ENCODE data around the gene VIP. TPM values are rescaled to one million over a fixed set of nuclear protein-coding genes. Genes with fewer than 3 reads are reported as not detected.

Gene VIP
- total RNA-seq (2021; ENCODE audit: unreplicated experiment) = not detected
- polyA plus RNA-seq (2012) = not detected in 2 replicates
- Bru-seq, nascent RNA = percentile 8 among the genes with signal in this experiment
- percentile 22 among the genes with signal in this experiment for BruChase-seq, experiment 1, labeled RNA remaining after a 6-hour chase
- percentile 14 among the genes with signal in this experiment for BruChase-seq, experiment 2, labeled RNA remaining after a 2-hour chase
- long read RNA-seq = 0 reads

DNA sequence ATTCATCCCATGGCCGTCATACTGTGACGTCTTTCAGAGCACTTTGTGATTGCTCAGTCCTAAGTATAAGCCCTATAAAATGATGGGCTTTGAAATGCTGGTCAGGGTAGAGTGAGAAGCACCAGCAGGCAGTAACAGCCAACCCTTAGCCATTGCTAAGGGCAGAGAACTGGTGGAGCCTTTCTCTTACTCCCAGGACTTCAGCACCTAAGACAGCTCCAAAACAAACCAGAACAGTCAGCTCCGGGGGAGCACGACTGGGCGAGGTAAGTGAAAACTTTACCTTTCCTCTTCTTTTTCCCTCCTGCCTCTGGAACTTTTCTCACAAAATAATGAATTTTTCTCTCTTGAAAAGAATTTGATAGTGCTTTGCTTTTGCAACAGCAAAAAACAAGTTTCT is at the start of gene VIP:
TSS of gene VIP (plus strand) at position 104 of the 400 bp plus-strand sequence. CDS start 1,381 bp downstream, outside the sequence.
- Histone ChIP-seq H3K9ac (ENCODE audit: low read length) (no peak within 1 kb of the TSS), H2AFZ (ENCODE audit: low read depth, low read length, poor library complexity, severe bottlenecking) (no peak within 1 kb of the TSS), H3K27ac (ENCODE audit: low read depth, low read length) (no peak within 1 kb of the TSS), H3K4me2 (ENCODE audit: low read length) (no peak within 1 kb of the TSS), H3K79me2 (ENCODE audit: insufficient read depth, low read length) (no peaks in the 10 kb centered on the region), H3K36me3 (ENCODE audit: control insufficient read depth in 1 of 2, insufficient read depth in 2 of 2, low read length in 2 of 2) (no peaks in the 10 kb centered on the region), H3K9me3 (ENCODE audit: control insufficient read depth in 1 of 2, insufficient read depth in 1 of 2, low read depth in 1 of 2, low read length in 2 of 2) (no peaks in the 10 kb centered on the region), H3K4me3 (replicated peaks in 1 of 2; ENCODE audit: low read depth in 1 of 2, low read length in 2 of 2) (no peak within 1 kb of the TSS), H4K20me1 (ENCODE audit: insufficient read depth) (no peaks in the 10 kb centered on the region), H3K9me2 (ENCODE audit: insufficient read depth) (no peaks in the 10 kb centered on the region), H3K4me1 (ENCODE audit: control insufficient read depth in 1 of 2, insufficient read depth in 2 of 2, low read length in 2 of 2) (no peaks in the 10 kb centered on the region; a peak in 1 of 4 replicates), H3K27me3 (ENCODE audit: insufficient read depth, low read length) (peaks cover 41% of the 10 kb centered on the region)
- ChIA-PET RAD21 (ENCODE audit: low non-redundant PET in 1 of 2, low total read pairs in 2 of 2, uncharacterized antibody in 2 of 2, unreplicated experiment in 2 of 2) (no interaction called here), CTCF (interaction anchor here (4.7 kb wide), 1 partner anchor 197 kb away, joined by 103 read pairs; no protein-coding TSS in a partner anchor), POLR2A (no interaction called here)
- 0 out of 2 replicates have a peak, but pooled peaks have one; percentile 46 for ATAC-seq
- no peak for TF ChIP-seq EZH2phosphoT487 (IDR thresholded peaks at IDR 0.05; ENCODE audit: borderline replicate concordance)
- TF ChIP-seq, protein P1, sequence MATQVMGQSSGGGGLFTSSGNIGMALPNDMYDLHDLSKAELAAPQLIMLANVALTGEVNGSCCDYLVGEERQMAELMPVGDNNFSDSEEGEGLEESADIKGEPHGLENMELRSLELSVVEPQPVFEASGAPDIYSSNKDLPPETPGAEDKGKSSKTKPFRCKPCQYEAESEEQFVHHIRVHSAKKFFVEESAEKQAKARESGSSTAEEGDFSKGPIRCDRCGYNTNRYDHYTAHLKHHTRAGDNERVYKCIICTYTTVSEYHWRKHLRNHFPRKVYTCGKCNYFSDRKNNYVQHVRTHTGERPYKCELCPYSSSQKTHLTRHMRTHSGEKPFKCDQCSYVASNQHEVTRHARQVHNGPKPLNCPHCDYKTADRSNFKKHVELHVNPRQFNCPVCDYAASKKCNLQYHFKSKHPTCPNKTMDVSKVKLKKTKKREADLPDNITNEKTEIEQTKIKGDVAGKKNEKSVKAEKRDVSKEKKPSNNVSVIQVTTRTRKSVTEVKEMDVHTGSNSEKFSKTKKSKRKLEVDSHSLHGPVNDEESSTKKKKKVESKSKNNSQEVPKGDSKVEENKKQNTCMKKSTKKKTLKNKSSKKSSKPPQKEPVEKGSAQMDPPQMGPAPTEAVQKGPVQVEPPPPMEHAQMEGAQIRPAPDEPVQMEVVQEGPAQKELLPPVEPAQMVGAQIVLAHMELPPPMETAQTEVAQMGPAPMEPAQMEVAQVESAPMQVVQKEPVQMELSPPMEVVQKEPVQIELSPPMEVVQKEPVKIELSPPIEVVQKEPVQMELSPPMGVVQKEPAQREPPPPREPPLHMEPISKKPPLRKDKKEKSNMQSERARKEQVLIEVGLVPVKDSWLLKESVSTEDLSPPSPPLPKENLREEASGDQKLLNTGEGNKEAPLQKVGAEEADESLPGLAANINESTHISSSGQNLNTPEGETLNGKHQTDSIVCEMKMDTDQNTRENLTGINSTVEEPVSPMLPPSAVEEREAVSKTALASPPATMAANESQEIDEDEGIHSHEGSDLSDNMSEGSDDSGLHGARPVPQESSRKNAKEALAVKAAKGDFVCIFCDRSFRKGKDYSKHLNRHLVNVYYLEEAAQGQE (IDR thresholded peaks at IDR 0.05; ENCODE audit: low read depth) = peak; percentile 73
- no TSS peak for BruUV-seq (replicated peaks)
- no peak for DNase-seq (ENCODE audit: low read depth, low spot score)
- intact Hi-C loops (cut with micrococcal nuclease) = loop anchor here (5.0 kb wide), 1 partner anchor 112 kb away; no protein-coding TSS in a partner anchor
